H1 (cell line): ENCODE measurements around the gene KLRC2.
"Not testable (repeated sequence)": the region's sequence is repeated elsewhere in the genome, so short reads cannot be mapped to it uniquely, and the experiment has no call there.

Source experiments
- CBX5 ChIP-seq: fragments of 300-800, 300-1000 bp; sonication (generic); IDR thresholded peaks from 2 replicates; pipeline ENCODE4 v1.7.1; 2016; ENCODE audit warnings: antibody characterized with exemption, low read length, low read depth
- CEBPB ChIP-seq: IDR thresholded peaks from 2 replicates; pipeline ENCODE4 v1.6.1; 2012; ENCODE audit warnings: low read depth, low read length
- CHD2 ChIP-seq: IDR thresholded peaks from 2 replicates; pipeline ENCODE4 v1.6.1; 2012; ENCODE audit warnings: low read length, improper control_type of control experiment
- EZH2 ChIP-seq: fragments of 200-600 bp; sonication (generic); IDR thresholded peaks from 2 replicates; pipeline ENCODE4 v1.7.1; 2012; ENCODE audit warnings: low read depth, mild to moderate bottlenecking, moderate library complexity, low read length, inconsistent platforms; ENCODE audit not compliant: severe bottlenecking
- FOSL1 ChIP-seq: IDR thresholded peaks from 2 replicates; pipeline ENCODE4 v1.6.1; 2011; ENCODE audit warnings: mild to moderate bottlenecking, low read depth, low read length, moderate library complexity; ENCODE audit not compliant: insufficient read depth
- POLR2A ChIP-seq, 2 experiments: IDR thresholded peaks; 1 replicate in 1 of 2; 2 replicates in 1 of 2; pipeline ENCODE4 v1.6.1; 2011; ENCODE audit warnings: low read depth in 2 of 2, low read length in 2 of 2, mild to moderate bottlenecking in 2 of 2; ENCODE audit errors: control extremely low read depth in 1 of 2
- POLR2AphosphoS5 ChIP-seq: IDR thresholded peaks from 2 replicates; pipeline ENCODE4 v1.6.1; 2011; ENCODE audit warnings: low read depth, low read length
- SIN3A ChIP-seq, 2 experiments: IDR thresholded peaks in 1 of 2; conservative IDR thresholded peaks in 1 of 2; 2 replicates each; pipeline ENCODE4 v1.6.1; 2011 to 2012; ENCODE audit warnings: low read length in 2 of 2, improper control_type of control experiment in 1 of 2, low read depth in 1 of 2, mild to moderate bottlenecking in 1 of 2
- TF ChIP-seq, protein P1 (sequence below), 3 experiments: IDR thresholded peaks; 1 replicate in 2 of 3; 2 replicates in 1 of 3; pipeline versions ENCODE4 v1.5.1 to v1.6.1; 2011; ENCODE audit warnings: low read length in 3 of 3, mild to moderate bottlenecking in 3 of 3, inconsistent platforms in 2 of 3, low read depth in 1 of 3, moderate library complexity in 1 of 3; ENCODE audit not compliant: insufficient read depth in 1 of 3; ENCODE audit errors: control extremely low read depth in 1 of 3
- TF ChIP-seq, protein P2 (sequence below): IDR thresholded peaks from 2 replicates; pipeline ENCODE4 v1.6.1; 2012; ENCODE audit warnings: inconsistent platforms
- TF ChIP-seq, protein P3 (sequence below): IDR thresholded peaks from 2 replicates; pipeline ENCODE4 v1.6.1; 2011; ENCODE audit warnings: low read depth, mild to moderate bottlenecking, low read length; ENCODE audit not compliant: insufficient read depth

DNA sequence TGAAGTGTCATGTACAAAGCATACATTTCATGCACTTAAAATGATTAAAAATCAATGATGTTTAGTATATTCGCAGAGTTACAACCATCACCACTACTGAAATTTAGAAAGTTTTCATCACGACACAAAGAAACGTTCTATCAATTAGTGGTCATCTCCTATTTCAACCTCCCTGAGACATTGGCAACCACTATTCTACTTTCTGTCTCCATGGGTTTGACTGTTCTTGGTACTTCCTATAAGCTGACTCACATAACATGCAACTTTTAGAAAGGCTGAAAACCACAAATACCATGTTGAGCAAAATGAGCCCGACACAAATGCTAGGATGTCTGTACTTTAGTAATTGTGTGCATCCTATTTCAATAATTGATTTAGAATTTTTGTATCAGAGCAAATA is 5.2 kb downstream of the KLRC2 start:
- TF ChIP-seq, protein P1, sequence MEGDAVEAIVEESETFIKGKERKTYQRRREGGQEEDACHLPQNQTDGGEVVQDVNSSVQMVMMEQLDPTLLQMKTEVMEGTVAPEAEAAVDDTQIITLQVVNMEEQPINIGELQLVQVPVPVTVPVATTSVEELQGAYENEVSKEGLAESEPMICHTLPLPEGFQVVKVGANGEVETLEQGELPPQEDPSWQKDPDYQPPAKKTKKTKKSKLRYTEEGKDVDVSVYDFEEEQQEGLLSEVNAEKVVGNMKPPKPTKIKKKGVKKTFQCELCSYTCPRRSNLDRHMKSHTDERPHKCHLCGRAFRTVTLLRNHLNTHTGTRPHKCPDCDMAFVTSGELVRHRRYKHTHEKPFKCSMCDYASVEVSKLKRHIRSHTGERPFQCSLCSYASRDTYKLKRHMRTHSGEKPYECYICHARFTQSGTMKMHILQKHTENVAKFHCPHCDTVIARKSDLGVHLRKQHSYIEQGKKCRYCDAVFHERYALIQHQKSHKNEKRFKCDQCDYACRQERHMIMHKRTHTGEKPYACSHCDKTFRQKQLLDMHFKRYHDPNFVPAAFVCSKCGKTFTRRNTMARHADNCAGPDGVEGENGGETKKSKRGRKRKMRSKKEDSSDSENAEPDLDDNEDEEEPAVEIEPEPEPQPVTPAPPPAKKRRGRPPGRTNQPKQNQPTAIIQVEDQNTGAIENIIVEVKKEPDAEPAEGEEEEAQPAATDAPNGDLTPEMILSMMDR (IDR thresholded peaks at IDR 0.05; ENCODE audit: control extremely low read depth in 1 of 3, insufficient read depth in 1 of 3, low read depth in 1 of 3, low read length in 3 of 3), result not testable (repeated sequence)
- TF ChIP-seq CHD2; EZH2; CBX5; POLR2AphosphoS5; SIN3A (conservative IDR thresholded peaks at IDR 0.05 in 1 of 2, IDR thresholded peaks at IDR 0.05 in 1 of 2; ENCODE audit: low read depth in 1 of 2, low read length in 2 of 2); CEBPB; FOSL1; POLR2A (IDR thresholded peaks at IDR 0.05; ENCODE audit: control extremely low read depth in 1 of 2, low read depth in 2 of 2, low read length in 2 of 2): not testable (repeated sequence)
- TF ChIP-seq, protein P2, sequence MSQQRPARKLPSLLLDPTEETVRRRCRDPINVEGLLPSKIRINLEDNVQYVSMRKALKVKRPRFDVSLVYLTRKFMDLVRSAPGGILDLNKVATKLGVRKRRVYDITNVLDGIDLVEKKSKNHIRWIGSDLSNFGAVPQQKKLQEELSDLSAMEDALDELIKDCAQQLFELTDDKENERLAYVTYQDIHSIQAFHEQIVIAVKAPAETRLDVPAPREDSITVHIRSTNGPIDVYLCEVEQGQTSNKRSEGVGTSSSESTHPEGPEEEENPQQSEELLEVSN, result not testable (repeated sequence)
- TF ChIP-seq, protein P3, sequence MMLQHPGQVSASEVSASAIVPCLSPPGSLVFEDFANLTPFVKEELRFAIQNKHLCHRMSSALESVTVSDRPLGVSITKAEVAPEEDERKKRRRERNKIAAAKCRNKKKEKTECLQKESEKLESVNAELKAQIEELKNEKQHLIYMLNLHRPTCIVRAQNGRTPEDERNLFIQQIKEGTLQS, result not testable (repeated sequence)
